Hematopoietic multipotent progenitor cell treated with erythropoietin and hydrocortisone succinate and interleukin-3 and kit ligand, for 4 days (in vitro differentiated cells): Measurements from ENCODE around the gene SH2B3.
"Not testable (repeated sequence)": the region's sequence is repeated elsewhere in the genome, so short reads cannot be mapped to it uniquely, and the experiment has no call there.

Experiments
- DNase-seq: peaks from one replicate; pipeline ENCODE4 v3.0.0-alpha.2; 2015

Gene SH2B3

GRCh38 chr12:111467092-111467856, 61.6 kb downstream of the SH2B3 start:
- peak; percentile 35 for DNase-seq

GRCh38 chr12:111467857-111468241, 62.1 kb downstream of the SH2B3 start:
- DNase-seq = no peak

DNA sequence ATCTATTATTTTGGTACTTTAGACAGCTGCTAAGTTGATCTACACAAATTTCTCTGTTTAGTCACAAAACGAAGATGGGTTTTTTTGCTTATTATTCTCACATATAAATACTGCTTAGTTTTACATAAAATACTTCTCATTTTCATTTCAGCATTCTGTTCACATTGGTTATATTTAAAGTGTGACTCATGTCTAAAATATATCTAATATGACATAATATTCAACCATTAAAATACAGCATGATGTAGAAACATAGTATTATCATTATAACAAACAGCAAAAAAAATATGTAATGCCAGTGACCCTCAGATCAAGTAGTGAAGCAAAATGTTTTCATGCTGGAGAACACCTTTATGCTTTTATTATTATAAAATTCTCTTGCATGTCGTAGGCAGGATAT, 63.7 kb downstream of the SH2B3 start:
- DNase-seq = no peak

- DNase-seq = peak; percentile 76
These were observed 65.5 kb downstream of the SH2B3 start for GRCh38 chr12:111471236-111471635.

DNA sequence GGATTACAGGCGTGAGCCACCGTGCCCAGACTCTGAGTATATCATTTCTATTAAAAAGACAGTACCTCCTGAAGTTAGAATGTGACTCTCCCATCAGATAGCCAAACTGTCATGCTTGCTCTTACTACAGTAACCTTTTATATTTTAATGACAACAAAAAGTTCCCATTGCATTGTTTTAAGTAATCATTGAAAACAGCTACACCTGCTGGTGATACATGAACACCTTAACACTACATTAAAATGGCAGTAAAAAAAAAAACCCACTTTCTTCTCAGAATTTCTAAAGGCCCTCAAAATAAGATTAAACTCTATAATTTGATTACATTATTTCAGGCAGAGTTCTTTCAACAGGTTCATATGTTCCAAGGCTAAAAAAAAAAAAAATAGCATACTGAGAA, 76.7 kb downstream of the SH2B3 start:
- peak; percentile 52 for DNase-seq

DNA sequence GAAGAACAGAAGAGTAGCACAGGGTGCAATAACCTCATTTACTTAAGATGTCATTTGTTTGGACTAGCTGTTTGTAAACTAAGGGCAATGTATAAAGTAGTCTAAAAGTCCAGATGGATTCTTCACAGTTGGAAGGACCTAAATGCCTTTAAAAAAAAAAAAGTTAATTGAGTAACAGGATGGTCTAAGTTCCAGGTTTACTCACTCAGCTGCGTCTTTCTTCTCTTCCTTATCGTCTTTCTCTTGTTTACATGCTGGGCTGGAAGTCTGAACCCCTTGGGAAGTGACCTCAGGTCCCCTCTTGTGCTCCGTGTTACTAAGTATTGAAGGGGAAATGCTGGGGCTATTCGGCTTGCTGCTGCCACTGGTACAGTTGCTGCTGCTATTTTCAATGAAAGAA, 82.5 kb downstream of the SH2B3 start:
- DNase-seq = no peak

DNA sequence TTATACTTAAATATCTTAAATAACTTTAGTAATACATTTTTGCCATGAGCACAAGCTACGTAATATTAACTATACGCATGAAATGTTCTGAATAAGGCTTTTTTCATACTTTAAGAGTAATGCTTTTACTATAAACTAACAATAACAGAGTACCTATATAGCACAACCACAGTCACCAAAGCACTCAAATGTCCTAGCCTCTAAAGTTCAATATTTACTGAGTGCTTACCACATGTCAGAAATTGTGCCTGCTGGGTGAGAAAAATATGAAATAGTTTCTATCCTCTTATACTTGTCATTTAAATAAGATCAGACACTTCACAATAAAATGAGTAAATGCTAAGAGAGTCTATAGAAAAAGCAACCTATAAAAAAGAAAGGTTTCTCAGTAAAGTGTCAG, 83.1 kb downstream of the SH2B3 start:
- no peak for DNase-seq

- not testable (repeated sequence) for DNase-seq
These were observed 87.3 kb downstream of the SH2B3 start for GRCh38 chr12:111492979-111493378.

DNA sequence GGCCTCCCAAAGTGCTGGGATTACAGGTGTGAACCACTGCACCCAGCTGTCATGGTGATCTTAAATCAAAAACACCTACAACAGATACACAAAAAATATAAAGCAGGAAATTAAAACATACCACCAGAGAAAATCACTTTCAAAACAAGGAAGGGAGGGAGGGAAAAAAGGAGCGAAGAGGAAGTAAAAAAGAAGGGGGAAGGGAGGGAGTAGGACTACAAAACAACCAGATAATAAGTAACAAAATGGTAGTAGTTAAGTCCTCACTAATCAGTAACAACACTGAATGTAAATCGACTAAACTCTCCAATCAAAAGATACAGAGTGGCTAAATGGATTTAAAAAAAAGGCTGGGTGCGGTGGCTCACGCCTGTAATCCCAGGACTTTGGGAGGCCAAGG, 89.0 kb downstream of the SH2B3 start:
- peak; percentile 18 for DNase-seq
